ENCODE data around the gene NSG2.

NSG2 gene

GRCh38 chr5:174047472-174048099 lies 2.1 kb downstream of the NSG2 start:
- H3K4me1 ChIP-seq (ENCODE audit: insufficient read depth, low read length), result no peaks in the 10 kb centered on the region
- H3K9ac ChIP-seq (ENCODE audit: low read depth, low read length), result no peak overlapping the region
- no peaks in the 10 kb centered on the region for H3K36me3 ChIP-seq (ENCODE audit: insufficient read depth, low read length)
- no peaks in the 10 kb centered on the region for H3K9me3 ChIP-seq (ENCODE audit: control insufficient read depth, insufficient read depth, low read length)

- Histone ChIP-seq H3K4me1 (ENCODE audit: insufficient read depth, low read length) (no peaks in the 10 kb centered on the region), H3K9ac (ENCODE audit: low read depth, low read length) (no peak overlapping the region), H3K9me3 (ENCODE audit: control insufficient read depth, insufficient read depth, low read length) (no peaks in the 10 kb centered on the region), H3K36me3 (ENCODE audit: insufficient read depth, low read length) (no peaks in the 10 kb centered on the region)
These were observed 7.1 kb downstream of the NSG2 start for GRCh38 chr5:174052636-174053035.

GRCh38 chr5:174053905-174054304 lies 8.4 kb downstream of the NSG2 start:
- no peaks in the 10 kb centered on the region for H3K36me3 ChIP-seq (ENCODE audit: insufficient read depth, low read length)
- H3K4me1 ChIP-seq (ENCODE audit: insufficient read depth, low read length), result no peaks in the 10 kb centered on the region
- no peak overlapping the region for H3K9ac ChIP-seq (ENCODE audit: low read depth, low read length)
- no peaks in the 10 kb centered on the region for H3K9me3 ChIP-seq (ENCODE audit: control insufficient read depth, insufficient read depth, low read length)

GRCh38 chr5:174056064-174056847 lies 10.8 kb downstream of the NSG2 start:
- Histone ChIP-seq H3K9me3 (ENCODE audit: control insufficient read depth, insufficient read depth, low read length) (no peaks in the 10 kb centered on the region), H3K36me3 (ENCODE audit: insufficient read depth, low read length) (no peaks in the 10 kb centered on the region), H3K4me1 (ENCODE audit: insufficient read depth, low read length) (no peaks in the 10 kb centered on the region), H3K9ac (ENCODE audit: low read depth, low read length) (no peak overlapping the region)

GRCh38 chr5:174057206-174057605 lies 11.7 kb downstream of the NSG2 start:
- H3K9ac ChIP-seq (ENCODE audit: low read depth, low read length), result no peak overlapping the region
- no peaks in the 10 kb centered on the region for H3K36me3 ChIP-seq (ENCODE audit: insufficient read depth, low read length)
- no peaks in the 10 kb centered on the region for H3K4me1 ChIP-seq (ENCODE audit: insufficient read depth, low read length)
- H3K9me3 ChIP-seq (ENCODE audit: control insufficient read depth, insufficient read depth, low read length), result no peaks in the 10 kb centered on the region

GRCh38 chr5:174058433-174059122 lies 13.1 kb downstream of the NSG2 start:
- Histone ChIP-seq H3K36me3 (ENCODE audit: insufficient read depth, low read length) (no peaks in the 10 kb centered on the region), H3K9ac (ENCODE audit: low read depth, low read length) (no peak overlapping the region), H3K9me3 (ENCODE audit: control insufficient read depth, insufficient read depth, low read length) (no peaks in the 10 kb centered on the region), H3K4me1 (ENCODE audit: insufficient read depth, low read length) (no peaks in the 10 kb centered on the region)

GRCh38 chr5:174059247-174059646 lies 13.7 kb downstream of the NSG2 start:
- Histone ChIP-seq H3K4me1 (ENCODE audit: insufficient read depth, low read length) (0 out of 2 replicates have a peak, but pooled peaks cover 2% of the 10 kb centered on the region), H3K9ac (ENCODE audit: low read depth, low read length) (no peak overlapping the region), H3K9me3 (ENCODE audit: control insufficient read depth, insufficient read depth, low read length) (no peaks in the 10 kb centered on the region), H3K36me3 (ENCODE audit: insufficient read depth, low read length) (no peaks in the 10 kb centered on the region)

GRCh38 chr5:174063082-174063756 lies 17.7 kb downstream of the NSG2 start:
- Histone ChIP-seq H3K9ac (ENCODE audit: low read depth, low read length) (no peak overlapping the region), H3K4me1 (ENCODE audit: insufficient read depth, low read length) (0 out of 2 replicates have a peak, but pooled peaks cover 2% of the 10 kb centered on the region), H3K9me3 (ENCODE audit: control insufficient read depth, insufficient read depth, low read length) (no peaks in the 10 kb centered on the region), H3K36me3 (ENCODE audit: insufficient read depth, low read length) (no peaks in the 10 kb centered on the region)

- Histone ChIP-seq H3K4me1 (ENCODE audit: insufficient read depth, low read length) (0 out of 2 replicates have a peak, but pooled peaks cover 2% of the 10 kb centered on the region), H3K9ac (ENCODE audit: low read depth, low read length) (no peak overlapping the region)
These were observed 18.7 kb downstream of the NSG2 start for GRCh38 chr5:174064171-174064570.

GRCh38 chr5:174065528-174066197 lies 20.2 kb downstream of the NSG2 start:
- H3K4me1 ChIP-seq (ENCODE audit: insufficient read depth, low read length), result 0 out of 2 replicates have a peak, but pooled peaks cover 2% of the 10 kb centered on the region
- no peaks in the 10 kb centered on the region for H3K9me3 ChIP-seq (ENCODE audit: control insufficient read depth, insufficient read depth, low read length)
- H3K36me3 ChIP-seq (ENCODE audit: insufficient read depth, low read length), result no peaks in the 10 kb centered on the region
- H3K9ac ChIP-seq (ENCODE audit: low read depth, low read length), result no peak overlapping the region

More at GRCh38 chr5:174064171-174064570, 18.7 kb downstream of the NSG2 start:
- Histone ChIP-seq H3K9me3 (ENCODE audit: control insufficient read depth, insufficient read depth, low read length) (no peaks in the 10 kb centered on the region), H3K36me3 (ENCODE audit: insufficient read depth, low read length) (no peaks in the 10 kb centered on the region)

- Histone ChIP-seq H3K9me3 (ENCODE audit: control insufficient read depth, insufficient read depth, low read length) (no peaks in the 10 kb centered on the region), H3K4me1 (ENCODE audit: insufficient read depth, low read length) (0 out of 2 replicates have a peak, but pooled peaks cover 2% of the 10 kb centered on the region), H3K9ac (ENCODE audit: low read depth, low read length) (no peak overlapping the region), H3K36me3 (ENCODE audit: insufficient read depth, low read length) (no peaks in the 10 kb centered on the region)
These were observed 22.0 kb downstream of the NSG2 start for GRCh38 chr5:174067499-174067898.

GRCh38 chr5:174071484-174071883 lies 26.0 kb downstream of the NSG2 start:
- H3K4me1 ChIP-seq (ENCODE audit: insufficient read depth, low read length), result no peaks in the 10 kb centered on the region
- H3K9ac ChIP-seq (ENCODE audit: low read depth, low read length), result no peak overlapping the region
- no peaks in the 10 kb centered on the region for H3K9me3 ChIP-seq (ENCODE audit: control insufficient read depth, insufficient read depth, low read length)
- no peaks in the 10 kb centered on the region for H3K36me3 ChIP-seq (ENCODE audit: insufficient read depth, low read length)

GRCh38 chr5:174073122-174073660 lies 27.7 kb downstream of the NSG2 start:
- Histone ChIP-seq H3K4me1 (ENCODE audit: insufficient read depth, low read length) (no peaks in the 10 kb centered on the region), H3K9ac (ENCODE audit: low read depth, low read length) (no peak overlapping the region), H3K9me3 (ENCODE audit: control insufficient read depth, insufficient read depth, low read length) (no peaks in the 10 kb centered on the region), H3K36me3 (ENCODE audit: insufficient read depth, low read length) (no peaks in the 10 kb centered on the region)

Data from ES-I3 (cell line).